ENCODE results near the gene MPZL2. TPM values are rescaled to one million over a fixed set of nuclear protein-coding genes. Genes with fewer than 3 reads are reported as not detected.

Gene MPZL2
- total RNA-seq, 1 donor from 2014 or later, result 22.4 TPM

DNA sequence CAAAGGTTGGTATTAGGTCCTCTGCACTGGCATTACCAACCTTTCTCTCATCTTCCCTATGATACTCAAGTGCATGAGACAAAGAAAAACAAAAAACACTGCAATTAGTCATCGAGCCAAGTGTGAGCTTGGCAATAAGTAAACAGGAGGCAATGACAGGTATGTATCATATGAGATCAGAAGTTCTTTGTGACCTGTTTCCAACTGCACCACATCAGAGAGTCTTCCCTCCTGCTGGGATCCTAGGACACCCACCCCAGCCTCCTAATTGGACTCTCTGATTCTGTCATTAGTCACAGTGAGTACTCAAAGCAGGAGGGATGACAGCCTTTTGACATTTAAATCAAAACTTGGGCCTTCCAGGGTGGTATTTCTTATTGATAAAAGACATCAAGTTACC is 31.4 kb downstream of the MPZL2 start:
- H3K27ac Mint-ChIP-seq, result no peak overlapping the region
- DNase-seq (ENCODE audit: low spot score, unreplicated experiment), result no peak
- no peaks in the 10 kb centered on the region for H3K9me3 Mint-ChIP-seq (ENCODE audit: low read depth)
- H3K4me3 Mint-ChIP-seq (ENCODE audit: low read depth), result no peak overlapping the region
- H3K36me3 Mint-ChIP-seq (ENCODE audit: insufficient read depth), result peaks cover 6% of the 10 kb centered on the region
- no peaks in the 10 kb centered on the region for H3K27me3 Mint-ChIP-seq
- TF ChIP-seq, protein P1, sequence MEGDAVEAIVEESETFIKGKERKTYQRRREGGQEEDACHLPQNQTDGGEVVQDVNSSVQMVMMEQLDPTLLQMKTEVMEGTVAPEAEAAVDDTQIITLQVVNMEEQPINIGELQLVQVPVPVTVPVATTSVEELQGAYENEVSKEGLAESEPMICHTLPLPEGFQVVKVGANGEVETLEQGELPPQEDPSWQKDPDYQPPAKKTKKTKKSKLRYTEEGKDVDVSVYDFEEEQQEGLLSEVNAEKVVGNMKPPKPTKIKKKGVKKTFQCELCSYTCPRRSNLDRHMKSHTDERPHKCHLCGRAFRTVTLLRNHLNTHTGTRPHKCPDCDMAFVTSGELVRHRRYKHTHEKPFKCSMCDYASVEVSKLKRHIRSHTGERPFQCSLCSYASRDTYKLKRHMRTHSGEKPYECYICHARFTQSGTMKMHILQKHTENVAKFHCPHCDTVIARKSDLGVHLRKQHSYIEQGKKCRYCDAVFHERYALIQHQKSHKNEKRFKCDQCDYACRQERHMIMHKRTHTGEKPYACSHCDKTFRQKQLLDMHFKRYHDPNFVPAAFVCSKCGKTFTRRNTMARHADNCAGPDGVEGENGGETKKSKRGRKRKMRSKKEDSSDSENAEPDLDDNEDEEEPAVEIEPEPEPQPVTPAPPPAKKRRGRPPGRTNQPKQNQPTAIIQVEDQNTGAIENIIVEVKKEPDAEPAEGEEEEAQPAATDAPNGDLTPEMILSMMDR (IDR thresholded peaks at IDR 0.05; ENCODE audit: unreplicated experiment), result no peak
- peaks cover 1% of the 10 kb centered on the region for H3K4me1 Mint-ChIP-seq (ENCODE audit: low read depth)

DNA sequence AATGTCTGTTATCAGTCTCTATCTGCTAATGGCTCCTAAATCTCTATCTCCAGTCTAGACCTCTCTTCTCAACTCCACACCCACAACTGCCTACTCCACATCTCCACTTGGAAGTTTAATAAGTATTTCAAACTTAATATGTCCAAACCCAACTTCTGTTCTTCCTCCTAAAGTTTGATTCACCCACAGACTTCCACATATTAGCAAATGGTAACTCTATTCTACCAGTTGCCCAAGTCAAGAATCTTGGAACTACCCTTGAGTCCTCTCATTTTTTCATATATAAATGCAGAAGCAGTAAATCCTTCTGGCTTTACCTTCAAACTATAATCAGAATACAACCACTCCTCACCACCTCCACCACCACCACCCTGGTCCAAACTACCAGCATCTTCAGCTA is 32.6 kb downstream of the MPZL2 start:
- peaks cover 1% of the 10 kb centered on the region for H3K4me1 Mint-ChIP-seq (ENCODE audit: low read depth)
- H3K9me3 Mint-ChIP-seq (ENCODE audit: low read depth), result no peaks in the 10 kb centered on the region
- peaks cover 6% of the 10 kb centered on the region for H3K36me3 Mint-ChIP-seq (ENCODE audit: insufficient read depth)

DNA sequence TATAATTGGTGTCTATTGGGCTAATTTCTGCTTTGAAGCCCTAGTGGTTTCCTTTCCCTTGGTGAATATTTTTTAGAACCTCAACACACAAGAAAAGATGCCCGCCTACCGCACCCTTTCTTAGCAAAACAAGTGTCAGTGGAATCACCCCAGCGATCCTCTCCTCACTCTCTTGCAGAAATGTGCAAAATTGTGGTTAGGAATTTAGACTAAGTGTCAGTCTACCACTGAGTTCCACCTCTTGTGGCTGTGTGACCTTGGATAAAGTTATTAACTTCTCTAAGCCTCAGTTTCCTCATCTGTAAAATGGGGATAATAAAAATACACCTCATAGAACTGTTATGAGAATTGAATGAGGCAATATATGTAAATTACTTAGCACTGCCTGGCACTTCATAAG is 34.0 kb downstream of the MPZL2 start:
- Mint-ChIP-seq H3K4me3 (ENCODE audit: low read depth) (no peak overlapping the region), H3K27ac (no peak overlapping the region), H3K36me3 (ENCODE audit: insufficient read depth) (peaks cover 6% of the 10 kb centered on the region), H3K4me1 (ENCODE audit: low read depth) (no peaks in the 10 kb centered on the region), H3K9me3 (ENCODE audit: low read depth) (no peaks in the 10 kb centered on the region), H3K27me3 (no peaks in the 10 kb centered on the region)
- no peak for DNase-seq (ENCODE audit: low spot score, unreplicated experiment)
- TF ChIP-seq, protein P1 (IDR thresholded peaks at IDR 0.05; ENCODE audit: unreplicated experiment), result no peak

More for the DNA sequence above, 32.6 kb downstream of the MPZL2 start:
- no peak for DNase-seq (ENCODE audit: low spot score, unreplicated experiment)
- TF ChIP-seq, protein P1 (IDR thresholded peaks at IDR 0.05; ENCODE audit: unreplicated experiment), result no peak
- no peak overlapping the region for H3K27ac Mint-ChIP-seq
- no peak overlapping the region for H3K4me3 Mint-ChIP-seq (ENCODE audit: low read depth)
- no peaks in the 10 kb centered on the region for H3K27me3 Mint-ChIP-seq

DNA sequence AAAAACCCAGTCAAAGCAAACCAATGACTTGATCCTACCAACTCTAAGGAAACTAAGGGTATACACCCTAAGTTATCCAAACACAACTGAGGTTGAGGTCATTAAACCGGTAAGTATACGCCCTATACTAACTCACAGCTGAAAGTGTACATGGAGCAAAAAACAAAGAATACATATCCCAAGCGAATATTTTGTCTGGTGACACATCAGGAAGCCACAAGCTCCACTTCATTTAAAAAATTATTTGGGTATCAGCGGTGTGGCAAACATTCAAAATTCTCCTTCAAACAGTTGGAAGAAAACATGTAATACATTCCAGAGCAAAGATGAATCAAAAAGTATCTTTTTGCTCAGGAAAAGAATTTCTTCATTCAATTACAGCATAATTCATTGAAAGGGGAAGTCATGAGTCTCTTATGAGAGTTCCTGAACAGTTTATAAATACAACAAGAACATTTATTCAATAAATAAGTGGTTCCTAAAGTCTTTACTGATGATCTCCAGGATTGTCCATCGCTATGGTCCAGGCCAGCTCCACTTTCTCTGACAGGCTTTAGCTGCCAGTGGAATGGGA is 34.7 kb downstream of the MPZL2 start:
- DNase-seq (ENCODE audit: low spot score, unreplicated experiment), result no peak
- Mint-ChIP-seq H3K4me1 (ENCODE audit: low read depth) (no peaks in the 10 kb centered on the region), H3K36me3 (ENCODE audit: insufficient read depth) (peaks cover 6% of the 10 kb centered on the region), H3K27ac (no peak overlapping the region), H3K27me3 (no peaks in the 10 kb centered on the region), H3K4me3 (ENCODE audit: low read depth) (no peak overlapping the region), H3K9me3 (ENCODE audit: low read depth) (no peaks in the 10 kb centered on the region)
- TF ChIP-seq, protein P1 (IDR thresholded peaks at IDR 0.05; ENCODE audit: unreplicated experiment), result no peak

DNA sequence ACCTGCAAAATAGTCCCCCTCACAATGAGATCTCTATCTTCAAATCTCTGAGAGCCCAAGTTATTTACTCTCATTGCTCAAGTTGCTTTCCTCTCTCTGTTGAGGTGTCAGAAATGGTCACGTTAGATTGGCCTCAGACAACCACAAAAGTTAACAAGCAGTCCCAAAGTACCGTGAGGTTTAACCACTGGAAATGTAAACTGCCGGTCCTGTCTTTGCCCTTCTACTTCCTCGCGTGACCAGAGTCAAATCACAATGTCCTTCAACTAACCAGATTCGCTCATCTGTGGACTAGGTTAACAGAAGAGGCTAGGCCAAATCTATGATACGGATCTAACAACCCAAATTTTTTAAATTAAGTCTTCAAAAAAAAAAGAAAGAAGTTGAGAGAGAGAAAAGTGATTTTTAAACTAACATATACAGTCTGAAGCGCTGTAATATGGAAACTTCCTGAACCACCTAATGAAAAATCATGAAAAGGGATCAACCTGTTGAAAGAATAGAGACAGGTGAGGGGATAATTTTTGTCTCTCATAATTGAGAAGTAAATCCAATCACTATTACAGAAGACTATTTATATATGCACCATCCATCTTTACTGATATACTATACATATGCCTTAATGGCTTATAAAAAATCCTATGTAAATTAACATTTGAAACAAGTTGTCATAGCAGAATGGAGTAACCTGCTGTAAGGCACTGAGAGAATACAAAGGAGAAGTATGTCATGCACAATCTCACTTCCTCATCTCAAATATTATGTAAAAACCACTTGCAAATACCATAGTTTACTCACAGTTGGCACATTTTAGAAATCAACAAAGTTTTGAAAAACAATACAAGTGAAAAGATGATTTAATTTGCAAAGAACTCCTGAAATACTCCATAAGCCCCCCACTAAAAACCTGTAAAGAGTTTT is 36.0 kb downstream of the MPZL2 start:
- Mint-ChIP-seq H3K27me3 (no peaks in the 10 kb centered on the region), H3K4me1 (ENCODE audit: low read depth) (no peaks in the 10 kb centered on the region), H3K36me3 (ENCODE audit: insufficient read depth) (peaks cover 6% of the 10 kb centered on the region), H3K9me3 (ENCODE audit: low read depth) (no peaks in the 10 kb centered on the region), H3K27ac (no peak overlapping the region), H3K4me3 (ENCODE audit: low read depth) (no peak overlapping the region)
- TF ChIP-seq, protein P1 (IDR thresholded peaks at IDR 0.05; ENCODE audit: unreplicated experiment), result no peak
- DNase-seq (ENCODE audit: low spot score, unreplicated experiment), result no peak
